ENCODE data around the gene DENND5B.
"Not testable (repeated sequence)": the region's sequence is repeated elsewhere in the genome, so short reads cannot be mapped to it uniquely, and the experiment has no call there.

DENND5B gene

DNA sequence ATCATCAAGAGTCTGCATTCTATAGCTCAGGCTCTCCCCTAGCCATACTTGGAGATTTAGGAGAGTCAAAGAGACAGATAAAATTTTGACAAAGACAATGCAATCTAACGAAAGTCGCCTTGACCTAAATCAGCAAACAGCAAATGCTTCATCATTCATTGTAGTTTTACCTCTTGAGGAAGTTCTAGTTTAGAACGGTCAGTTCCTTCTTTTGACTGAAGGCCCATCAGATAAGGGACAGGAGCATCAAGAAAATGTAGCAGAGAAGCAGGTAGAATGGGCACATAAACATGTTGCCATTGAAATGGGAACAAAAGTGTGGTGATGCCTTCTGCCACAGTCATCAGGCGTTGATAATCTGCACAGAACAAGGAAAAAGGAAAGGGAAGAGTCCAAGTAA, 130.9 kb downstream of the DENND5B start:
- DNase-seq: peak; percentile 24

DNA sequence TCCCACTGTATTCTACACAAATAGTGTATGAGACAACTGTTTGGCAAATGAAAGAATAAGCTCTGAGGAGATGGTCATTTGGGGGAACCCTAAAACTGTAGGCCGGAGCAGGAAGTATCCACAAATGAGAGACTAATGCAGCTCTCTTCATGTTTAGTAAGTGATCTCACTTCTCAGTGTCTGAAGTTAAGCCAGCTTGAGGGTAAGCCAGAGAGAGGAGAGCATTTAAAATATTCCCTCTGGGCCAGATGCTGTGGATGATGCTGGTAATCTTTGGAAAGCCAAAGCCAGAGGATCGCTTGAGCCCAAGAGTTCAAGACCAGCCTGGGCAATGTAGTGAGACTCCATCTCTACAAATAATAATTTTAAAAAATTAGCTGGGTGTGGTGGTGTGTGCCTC, 134.4 kb downstream of the DENND5B start:
- DNase-seq: no peak

DNA sequence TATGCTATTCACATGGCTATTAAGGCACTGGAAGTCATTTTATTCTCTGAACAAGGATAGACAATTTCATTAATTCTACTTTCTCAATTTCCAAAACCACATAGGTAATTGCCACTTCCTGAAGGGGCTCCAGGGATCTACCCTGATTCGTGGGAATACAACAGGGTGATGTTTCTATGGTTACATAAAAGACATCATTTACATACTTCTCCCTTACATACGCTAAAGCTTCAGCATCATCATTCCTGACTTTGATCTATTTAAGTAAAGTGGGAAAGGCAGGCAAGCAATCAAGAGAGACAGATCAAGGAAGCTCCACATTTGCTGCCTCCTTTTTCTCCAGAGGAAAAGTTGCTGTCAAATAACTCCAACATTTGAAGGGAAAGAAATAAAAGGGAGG, 146.2 kb downstream of the DENND5B start:
- no peak for DNase-seq

DNA sequence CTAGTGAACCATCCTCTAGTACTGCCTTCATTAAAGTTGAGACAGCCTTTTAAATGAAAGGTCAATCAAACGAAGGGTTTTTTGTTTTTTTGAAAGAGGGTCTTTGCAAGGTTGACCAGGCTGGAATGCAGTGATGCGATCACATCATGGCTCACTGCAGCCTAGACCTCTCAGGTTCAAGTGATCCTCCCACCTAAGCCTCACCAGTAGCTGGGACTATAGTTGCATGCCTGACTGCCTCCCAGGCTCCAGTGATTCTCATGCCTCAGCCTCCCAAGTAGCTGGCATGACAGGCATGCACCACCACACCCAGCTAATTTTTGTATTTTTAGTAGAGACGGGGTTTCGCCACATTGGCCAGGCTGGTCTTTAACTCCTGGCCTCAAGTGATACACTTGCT, 150.3 kb downstream of the DENND5B start:
- DNase-seq: no peak

DNA sequence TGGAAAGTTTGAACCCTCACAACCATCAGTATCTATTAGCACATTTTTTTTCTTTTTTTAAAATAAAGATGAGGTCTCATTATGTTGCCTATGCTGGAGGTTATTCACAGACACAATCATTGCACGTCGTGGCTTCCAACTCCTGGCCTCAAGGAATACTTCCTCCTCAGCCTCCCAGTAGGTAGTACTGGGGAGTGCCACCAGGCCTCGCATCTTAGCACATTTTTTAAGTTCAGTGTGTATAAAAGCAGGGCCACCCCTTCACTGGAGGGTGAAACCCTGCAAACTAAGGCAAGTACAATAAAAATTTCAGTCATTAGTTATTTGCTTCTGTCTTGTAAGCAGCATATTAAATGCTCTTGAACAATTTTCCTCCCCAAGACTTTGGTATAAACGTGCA, 150.8 kb downstream of the DENND5B start:
- DNase-seq: no peak

DNA sequence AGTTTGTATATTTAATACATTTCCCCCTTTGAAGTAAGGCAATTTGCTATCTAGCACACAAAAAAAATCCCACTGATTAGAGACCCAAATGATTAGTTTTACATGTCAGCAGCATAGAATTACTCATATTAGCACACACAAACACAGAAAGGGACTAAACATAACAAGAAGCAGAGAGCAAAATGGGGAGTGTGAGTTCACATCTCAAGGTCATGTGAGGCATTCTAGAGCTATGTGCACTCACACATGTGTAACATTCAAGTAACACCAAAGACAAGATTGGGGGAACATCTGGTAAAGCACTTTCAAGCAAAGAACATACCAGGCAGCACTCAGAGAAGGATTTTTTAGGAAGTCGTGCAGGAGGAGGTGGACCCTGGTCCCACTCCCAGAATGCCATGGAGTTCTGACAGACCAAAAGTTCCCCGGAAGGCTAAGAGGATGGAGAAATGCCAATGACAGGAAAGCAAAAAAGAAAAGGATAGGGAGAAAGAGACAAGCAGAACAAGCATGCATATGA, 159.2 kb downstream of the DENND5B start:
- DNase-seq: no peak

DNA sequence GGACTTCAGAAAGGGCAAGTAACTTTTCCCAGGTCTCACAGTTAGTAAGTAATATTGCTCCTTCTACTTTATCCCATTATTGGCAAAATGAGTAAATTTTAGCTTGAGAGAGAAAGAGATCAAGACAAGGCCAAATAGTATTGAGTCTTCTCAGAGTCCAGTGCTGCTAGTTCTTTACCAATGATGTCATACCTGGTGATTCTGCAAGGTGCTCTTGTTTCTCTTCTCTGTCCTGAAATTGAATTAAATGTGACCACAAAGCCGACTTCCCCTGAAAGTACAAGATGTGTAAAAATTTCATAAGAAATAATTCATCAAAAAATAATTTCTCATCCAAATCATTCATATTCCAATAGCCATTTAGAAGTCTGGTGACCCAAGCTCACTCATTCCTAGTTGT, 167.5 kb downstream of the DENND5B start:
- no peak for DNase-seq

DNA sequence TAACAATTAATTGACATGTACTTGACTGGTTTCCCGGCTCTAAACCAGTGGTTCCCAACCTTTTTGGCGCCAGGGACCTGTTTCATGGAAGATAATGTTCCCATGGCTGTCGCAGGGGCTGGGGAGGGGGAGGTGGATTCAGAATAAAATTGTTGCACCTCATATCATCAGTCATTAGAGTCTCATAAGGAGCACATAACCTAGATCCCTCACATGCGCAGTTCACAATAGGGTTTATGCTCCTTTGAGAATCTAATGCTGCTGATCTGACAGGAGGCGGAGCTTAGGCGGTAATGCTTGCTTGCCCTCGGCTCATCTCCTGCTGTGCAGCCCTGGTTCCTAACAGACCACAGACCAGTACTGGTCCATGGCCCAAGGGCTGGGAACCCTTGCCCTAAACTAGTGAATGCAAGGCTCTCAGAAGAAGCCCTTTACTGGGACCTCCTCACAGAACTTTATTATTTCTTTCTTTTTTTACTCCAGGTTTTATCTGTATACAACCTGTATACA, 178.6 kb downstream of the DENND5B start:
- DNase-seq: no peak

DNA sequence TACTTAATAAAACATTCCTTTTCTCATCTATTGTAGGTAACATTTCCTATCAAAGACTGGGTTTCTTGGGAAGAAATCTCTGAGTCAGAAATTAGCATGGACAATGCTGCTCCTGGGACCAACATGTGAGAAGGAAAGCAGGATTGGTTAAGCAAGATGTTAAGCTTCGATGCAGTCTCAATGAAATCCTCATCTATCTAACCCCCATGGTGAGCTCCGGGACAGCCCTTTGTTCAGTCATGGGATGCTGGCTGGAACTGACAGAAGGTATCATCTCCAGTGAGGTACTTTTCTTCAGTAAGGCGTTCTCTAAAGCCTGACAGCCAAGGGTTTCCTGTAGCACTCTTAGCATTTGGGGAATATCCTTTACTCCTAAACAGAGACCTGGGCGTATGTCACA, 182.2 kb downstream of the DENND5B start:
- no peak for DNase-seq

DNA sequence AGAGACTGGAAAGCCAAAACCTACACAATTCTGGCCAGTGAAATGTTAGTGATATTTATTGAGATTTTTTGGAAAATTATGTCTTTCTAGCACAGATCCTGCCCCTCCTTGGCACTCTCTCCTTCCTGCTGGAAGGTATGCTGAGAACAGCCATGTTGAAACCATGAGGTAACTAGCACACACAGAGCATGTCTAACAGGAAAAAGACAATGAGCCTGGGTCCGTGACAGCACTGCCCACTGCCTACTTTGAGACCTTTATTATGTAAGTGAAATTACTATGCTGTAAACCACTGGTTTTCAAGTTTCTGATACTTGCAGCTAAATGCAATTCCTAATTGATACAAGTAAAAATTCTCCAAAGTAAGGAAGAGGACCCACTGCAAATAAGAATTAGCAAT, 183.4 kb downstream of the DENND5B start:
- no peak for DNase-seq

DNA sequence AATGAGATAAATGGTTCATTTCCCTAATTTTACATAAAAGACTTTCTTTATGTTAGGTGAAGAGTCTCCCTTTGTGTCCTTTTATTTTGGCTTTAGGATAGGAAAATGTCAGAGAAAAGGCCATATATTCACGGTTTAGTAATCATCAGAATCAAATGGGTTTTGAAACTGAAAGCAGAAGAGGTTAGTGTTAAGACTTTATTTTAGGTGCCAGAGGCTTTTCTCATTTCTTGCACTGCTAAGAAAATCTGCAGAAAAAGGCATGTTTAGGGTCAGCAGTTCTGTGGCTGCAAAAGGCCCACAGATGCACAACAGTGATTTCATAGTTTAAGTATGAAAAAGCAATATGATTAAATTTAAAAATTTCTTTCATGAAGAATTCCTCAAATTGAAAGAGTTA, 184.6 kb downstream of the DENND5B start:
- no peak for DNase-seq

DNA sequence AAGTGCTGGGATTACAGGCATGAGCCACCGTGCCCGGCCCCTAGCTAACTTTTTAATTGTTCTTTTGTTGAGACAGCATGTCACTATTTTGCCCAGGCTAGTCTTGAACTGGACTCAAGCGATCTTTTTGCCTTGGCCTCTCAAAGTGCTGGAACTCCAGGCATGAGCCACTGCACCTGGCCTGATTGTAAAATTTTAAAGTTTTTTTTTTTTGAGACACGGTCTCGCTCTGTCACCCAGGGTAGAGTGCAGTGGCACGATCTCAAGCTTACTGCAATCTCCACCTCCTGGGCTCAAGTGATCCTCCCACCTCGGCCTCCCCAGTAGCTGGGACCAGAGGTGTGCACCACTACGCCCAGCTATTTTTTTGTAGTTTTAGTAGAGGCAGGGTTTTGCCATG, 185.9 kb downstream of the DENND5B start:
- no peak for DNase-seq

DNA sequence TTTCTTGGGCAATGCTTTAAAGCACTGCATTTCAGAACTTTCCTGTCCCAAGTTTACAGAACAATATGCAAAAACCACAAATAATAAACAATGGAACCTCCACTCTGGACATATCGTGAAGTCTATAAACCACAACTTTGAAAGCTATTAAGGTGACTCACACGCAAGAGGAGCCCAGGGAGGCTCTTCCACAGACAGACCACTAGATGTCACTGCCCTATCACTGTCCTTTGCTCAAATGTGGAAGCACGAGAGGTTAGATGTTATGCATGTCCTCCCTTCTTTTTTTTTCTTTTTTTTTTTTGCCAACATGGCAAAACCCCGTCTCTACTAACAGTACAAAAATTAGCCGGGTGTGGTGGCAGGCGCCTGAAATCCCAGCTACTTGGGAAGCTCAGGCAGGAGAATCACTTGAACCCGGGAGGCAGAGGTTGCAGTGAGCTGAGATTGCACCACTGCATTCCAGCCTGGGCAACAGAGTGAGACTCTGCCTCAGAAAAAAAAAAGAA, 187.8 kb downstream of the DENND5B start:
- peak; percentile 91 for DNase-seq

DNA sequence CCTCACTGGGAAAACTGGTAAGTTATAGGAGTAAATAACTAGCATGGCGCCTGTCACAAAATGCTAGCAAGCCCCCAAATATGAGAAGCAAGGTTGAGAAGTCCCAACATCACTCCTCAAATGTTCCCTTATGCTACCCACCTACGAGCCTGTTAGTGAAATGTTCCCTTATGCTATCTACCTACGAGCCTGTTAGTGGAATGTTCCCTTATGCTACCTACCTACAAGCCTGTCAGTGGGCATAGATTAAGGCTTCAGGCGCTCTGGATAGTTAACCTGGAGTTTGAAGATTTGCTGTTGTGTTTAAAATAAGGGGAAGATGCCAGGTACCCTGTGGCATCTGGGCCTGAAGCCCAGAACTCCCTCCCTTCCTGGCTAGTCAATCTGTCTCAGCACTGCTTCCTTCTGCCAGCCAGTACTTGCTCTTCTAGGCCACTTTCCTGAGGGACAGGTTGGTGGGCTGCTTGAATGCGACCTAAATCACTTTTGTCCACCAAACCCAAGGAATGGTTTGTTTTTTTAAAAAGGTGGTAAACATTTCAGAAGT, 197.9 kb downstream of the DENND5B start:
- no peak for DNase-seq

DNA sequence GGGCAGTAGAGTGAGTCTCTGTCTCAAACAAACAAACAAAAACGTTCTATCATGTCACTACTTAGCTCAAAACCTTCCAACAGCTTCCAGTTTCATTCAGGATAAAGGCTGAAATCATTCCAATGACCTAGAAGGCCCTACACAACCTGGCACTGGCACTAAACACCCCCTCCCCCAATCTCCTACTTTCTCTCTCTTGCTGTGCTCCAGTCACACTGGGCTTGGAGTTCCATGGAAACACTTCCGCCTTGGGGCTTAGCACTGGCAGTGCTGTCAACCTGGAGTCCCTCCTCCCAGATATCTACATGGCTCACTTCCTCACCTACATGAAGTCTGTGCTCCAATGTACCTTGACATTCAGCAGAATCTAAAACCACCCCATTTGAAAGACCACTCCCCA, 199.9 kb downstream of the DENND5B start:
- no peak for DNase-seq

DNA sequence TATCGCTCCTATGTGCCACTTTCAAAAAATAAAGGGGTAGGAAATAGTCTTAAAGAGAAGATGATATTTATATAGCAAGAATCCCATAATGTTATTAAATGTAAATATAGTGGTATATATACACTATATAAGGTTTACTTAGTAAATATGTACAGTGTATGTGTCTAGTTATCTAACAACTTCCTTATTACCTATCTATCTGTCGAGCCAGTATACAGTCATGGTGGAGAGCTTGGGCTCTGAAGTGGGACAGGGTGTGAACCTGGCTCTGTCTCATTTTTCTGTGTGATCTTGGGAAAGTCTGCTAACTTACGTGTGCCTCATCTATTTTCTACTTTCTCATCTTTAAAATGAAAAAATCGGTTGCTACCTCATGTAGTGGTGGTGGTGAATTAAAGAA, 202.2 kb downstream of the DENND5B start:
- DNase-seq: no peak

DNA sequence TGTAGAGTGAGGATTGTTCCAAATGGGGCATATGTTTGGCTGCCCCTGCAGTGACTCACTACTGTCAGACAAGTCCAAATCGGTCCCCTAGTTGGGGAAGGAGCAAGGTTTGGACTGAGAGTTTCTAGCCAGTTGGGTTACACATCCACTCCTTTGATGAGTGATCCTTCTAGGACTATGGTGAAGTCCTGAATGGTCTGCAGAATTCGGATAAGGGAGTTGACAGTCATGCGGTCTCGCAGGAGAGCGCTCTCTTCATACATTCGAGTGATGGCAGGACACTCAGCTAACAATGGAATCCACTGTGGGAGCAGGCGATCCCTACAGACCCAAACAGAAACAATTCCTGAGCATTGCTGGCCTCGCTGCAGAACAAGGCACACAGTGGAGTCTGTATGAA, 203.5 kb downstream of the DENND5B start:
- DNase-seq: no peak

DNA sequence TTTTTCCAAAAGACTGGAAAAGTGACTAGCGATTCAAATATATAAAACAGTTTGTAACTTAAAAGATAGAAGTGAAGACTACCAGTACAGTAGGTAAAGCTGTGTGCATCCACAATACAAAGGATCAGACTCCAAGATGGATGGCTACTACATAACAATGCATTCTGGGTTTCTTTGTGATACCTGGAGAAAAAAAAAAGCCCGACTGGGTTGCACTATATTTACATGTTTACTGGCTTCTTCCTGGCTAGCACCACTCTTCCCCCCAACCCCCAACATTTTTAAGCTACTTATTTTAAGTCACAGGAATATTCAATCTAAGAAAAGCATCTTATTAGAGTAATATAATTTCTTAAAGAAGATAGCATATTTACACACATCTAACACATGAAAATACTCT, 203.9 kb downstream of the DENND5B start:
- DNase-seq: no peak

DNA sequence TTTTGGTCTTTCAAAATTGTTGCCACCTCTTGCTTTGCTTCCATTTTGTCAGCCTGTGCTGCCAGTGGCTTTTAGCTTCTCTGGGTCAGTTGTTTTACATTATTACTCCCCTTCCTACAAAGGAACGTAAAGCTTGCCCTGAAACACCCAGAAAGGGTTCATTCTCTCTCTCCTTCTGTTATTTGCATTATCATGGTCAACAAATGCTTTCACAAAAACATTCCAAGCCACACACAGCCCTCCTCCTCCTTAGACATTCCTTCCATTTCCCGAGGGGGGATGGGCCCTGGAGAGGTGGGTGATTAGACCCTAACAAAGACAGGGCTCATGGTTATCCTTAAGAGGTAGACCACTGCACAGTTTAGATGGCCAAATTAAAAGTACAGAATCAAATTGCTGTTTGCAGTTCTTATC, 204.6 kb downstream of the DENND5B start:
- no peak for DNase-seq

DNA sequence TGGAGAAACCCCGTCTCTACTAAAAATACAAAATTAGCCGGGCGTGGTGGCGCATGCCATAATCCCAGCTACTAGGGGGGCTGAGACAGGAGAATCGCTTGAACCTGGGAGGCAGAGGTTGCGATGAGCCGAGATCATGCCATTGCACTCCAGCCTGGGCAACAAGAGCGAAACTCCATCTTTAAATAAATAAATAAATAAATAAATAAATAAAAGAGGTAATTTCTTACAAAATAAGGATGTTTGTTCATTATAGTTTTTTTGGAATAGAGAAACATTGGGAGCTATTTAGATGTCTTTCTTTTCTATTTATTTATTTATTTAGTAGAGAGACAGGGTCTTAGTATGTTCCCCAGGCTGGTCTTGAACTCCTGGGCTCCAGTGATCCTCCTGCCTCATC, 213.7 kb downstream of the DENND5B start:
- not testable (repeated sequence) for DNase-seq

DNA sequence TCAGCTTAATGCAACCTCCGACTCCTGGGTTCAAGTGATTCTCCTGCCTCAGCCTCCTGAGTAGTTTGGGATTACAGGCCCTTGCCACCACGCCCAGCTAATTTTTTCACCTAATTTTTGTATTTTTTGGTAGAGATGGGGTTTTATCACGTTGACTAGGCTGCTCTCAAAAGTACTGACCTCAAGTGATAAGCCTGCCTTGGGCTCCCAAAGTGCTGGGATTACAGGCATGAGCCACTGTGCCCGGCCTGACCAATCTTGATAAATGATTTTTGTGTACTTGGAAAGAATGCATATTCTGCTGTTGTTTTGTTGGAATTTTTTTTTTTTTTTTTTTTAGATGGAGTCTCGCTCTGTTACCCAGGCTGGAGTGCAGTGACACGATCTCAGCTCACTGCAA, 215.5 kb downstream of the DENND5B start:
- peak; percentile 65 for DNase-seq

DNA sequence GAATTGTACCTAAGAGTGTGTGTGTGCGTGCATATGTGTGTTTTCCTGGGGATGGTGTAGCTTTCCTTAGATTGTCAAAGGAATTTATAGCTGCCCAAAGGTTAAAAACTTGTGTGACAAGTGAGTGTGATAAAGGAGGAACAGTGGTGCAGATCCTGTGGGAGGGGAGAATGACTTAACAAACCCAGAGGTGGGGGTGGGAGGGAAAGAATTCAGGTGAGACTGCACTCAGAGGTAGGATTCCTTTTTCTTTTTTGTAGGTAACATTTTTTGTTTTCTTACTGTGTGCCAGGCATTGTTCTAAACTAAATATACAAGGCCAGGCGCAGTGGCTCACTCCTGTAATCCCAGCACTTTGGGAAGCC, 219.7 kb downstream of the DENND5B start:
- DNase-seq: no peak

DNA sequence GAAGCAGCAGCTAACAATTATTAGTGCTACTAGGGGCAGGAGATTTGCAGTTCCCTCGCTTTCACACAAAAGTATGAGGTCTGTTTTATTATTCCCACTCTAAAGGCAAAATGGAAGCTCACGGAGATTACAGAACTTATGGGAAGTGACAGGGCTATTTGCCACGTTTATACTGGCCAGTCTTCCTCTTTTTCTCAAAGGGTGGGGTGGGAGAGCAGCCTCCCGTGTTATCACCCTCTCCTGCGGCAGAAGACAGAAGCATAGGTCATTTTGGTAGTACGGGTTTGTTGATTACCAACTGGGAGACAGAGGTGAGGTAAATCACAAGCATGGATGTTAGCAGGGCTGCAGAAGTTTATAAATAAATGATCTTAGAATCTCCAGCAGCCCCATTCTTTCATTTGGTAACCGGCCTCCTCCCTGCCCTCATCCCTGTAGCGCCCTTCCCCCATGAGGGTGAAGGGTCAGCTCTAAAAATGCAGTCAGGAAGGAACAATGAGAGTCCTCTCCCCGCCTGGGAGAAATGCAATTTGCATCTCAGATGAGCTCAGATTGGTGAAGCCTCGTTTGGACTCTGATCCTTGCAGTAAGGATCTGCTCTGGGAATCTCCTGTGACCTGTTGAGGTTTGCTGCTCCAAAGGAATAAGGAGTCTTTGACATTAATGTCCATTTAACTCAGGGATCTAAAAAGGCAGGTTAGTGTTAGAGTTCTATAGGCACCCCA, 220.2 kb downstream of the DENND5B start:
- DNase-seq: no peak

DNA sequence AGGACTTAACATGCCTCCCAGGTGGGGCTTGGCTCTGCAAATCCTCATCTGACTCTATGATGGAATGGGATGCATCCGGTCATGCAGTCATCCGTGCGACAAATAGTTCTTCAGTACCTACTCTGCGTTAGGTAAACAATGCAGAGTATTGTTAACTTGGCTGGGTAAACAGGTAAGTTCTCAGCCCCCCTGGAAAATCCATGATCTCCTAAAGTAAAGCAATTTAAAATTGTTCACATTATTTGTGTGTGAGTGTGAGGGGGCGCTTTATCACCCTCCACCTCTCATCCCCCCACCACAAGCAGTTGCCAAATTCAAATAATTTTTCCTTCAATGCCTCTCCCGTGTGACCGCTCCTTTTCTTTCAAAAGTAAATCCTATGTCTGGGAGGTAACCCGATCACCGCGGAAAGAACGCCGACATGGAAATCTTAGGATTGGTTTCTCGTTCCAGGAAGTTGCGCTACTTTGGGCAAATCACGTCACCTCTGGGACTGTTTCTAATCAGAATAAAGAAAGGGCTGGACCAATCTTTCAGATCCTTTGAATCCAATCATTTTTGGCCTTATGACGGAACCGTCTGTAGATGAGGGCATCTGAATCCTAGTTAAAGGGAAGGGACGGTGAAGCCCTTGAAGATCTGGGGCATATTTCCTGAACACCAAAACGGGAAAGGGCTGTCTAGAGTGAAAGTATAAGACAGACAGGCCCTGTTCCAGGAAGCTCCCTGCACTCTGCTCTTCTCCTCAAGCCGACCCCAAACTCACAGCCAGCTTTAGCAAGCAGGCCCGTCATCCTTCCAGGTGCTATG, 221.0 kb downstream of the DENND5B start:
- DNase-seq: no peak
